Inferior parietal cortex (tissue), 1 donor: Measurements from ENCODE around the gene SNRNP48.

Experiments used
- DNase-seq: peaks from one replicate; pipeline ENCODE4 v3.0.0-alpha.2; 2016; ENCODE audit errors: extremely low spot score

The SNRNP48 gene

GRCh38 chr6:7593229-7593628 lies 3.2 kb downstream of the SNRNP48 start:
- no peak for DNase-seq

DNA sequence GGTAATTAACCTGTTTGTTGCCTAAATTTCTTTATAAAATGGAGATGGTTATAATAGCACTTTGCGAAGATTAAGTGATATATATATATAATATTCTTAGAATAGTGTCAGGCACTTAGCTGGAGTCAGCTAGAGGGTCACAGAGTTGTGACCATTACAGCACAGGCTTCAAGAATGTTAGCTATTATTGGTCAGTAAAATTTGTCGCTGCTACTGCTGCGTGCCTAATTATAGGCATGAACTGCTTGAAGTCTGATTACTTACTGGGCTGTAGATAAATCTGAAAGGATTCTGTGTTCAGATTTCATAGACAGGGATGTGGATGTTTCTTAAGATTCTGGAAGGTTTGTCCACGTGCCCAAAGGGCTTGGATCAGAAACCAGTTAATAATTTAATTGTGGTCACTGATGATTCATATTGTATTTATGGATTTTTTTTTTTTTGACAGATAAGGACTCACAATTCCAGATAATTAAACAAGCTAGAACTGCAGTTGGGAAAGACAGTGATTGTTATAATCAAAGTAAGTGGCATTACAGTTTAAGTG lies 4.7 kb downstream of the SNRNP48 start:
- no peak for DNase-seq

DNA sequence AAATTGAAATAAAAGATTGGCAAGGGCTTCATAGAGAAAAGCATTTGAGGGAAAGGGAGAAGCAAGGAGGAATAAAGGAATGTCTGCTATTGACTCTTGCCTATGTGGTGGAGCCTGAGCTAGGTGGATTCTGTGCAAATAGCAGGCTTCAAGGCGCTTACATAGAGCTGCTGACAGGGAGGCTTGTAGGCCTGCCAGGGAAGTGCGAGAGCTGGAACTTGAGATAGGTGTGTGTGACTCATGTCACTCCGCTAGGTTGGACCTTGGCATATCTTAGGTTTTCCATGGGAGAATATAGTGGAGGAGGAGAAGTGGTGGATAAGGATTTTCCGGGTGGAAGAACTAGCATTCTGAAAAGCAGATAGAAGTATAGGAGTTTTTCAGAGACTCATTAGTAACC lies 14.0 kb downstream of the SNRNP48 start:
- no peak for DNase-seq

- DNase-seq: no peak
Observed at GRCh38 chr6:7604506-7604905, 14.5 kb downstream of the SNRNP48 start.

- peak; percentile 81 for DNase-seq
Observed at GRCh38 chr6:7615611-7616383, 25.8 kb downstream of the SNRNP48 start.

DNA sequence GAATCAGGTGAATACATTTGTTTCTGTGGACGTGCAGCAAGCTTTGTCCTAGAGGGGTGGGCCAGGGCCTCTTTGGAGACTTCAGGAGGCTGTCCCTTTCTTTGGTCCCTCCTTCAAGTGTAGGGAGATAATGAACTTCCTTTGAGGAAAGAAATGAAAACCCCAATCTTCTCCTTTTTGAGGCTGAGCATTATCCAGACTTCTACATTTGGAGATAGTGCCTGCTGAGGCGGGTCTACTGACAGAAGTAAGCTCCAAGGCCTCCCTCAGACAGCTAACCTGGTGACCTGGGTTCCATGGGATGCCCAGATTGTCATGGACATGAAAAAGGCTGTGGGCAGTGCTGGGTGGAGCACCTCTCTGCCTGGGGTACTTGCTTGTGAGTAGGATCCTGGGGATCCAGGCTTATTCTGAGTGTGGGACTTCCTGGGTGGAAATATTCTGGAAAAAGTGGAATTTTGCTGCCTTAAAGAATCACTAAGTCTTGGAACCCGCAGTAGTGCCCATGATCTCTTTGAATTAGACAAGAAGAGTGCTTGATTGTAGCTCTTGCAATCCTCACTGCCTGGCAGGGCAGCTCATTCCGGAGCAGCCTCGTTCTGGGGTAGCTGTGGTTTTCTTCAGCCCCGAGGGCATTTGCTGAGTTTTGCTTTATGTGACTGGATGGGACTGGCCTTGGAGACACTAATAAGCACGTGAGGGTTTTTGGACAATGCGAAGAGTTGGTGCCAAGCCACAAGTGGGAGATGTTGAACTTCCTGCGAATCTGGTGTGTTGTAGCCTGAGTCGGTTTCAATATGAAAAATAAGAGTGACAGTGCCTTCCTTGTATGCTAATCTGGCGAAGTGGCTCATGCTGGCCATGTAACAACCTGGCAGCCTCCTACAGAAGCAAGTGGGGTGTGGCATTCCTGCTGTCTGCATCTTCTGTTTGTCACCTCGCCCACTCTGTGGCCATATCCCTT lies 28.1 kb downstream of the SNRNP48 start:
- DNase-seq: no peak

DNA sequence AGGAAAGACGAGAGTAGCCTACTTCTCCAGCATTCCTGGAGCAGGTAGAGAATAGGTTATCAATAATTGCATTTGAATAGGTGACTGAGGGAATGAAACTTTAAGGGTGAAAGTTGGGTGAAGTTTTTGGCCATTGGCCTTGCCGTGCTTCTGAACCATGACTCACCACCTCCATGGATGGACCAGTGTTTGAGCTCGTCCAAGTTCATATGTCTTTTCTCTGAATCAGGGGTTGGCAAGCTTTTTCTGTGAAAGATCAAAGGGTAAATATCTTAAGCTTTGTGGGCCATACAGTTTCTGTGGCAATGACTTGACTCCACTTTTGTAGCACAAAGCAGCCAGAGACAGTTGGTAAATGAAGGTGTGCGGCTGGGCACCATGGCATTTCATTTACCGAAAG lies 31.8 kb downstream of the SNRNP48 start:
- DNase-seq: no peak

DNA sequence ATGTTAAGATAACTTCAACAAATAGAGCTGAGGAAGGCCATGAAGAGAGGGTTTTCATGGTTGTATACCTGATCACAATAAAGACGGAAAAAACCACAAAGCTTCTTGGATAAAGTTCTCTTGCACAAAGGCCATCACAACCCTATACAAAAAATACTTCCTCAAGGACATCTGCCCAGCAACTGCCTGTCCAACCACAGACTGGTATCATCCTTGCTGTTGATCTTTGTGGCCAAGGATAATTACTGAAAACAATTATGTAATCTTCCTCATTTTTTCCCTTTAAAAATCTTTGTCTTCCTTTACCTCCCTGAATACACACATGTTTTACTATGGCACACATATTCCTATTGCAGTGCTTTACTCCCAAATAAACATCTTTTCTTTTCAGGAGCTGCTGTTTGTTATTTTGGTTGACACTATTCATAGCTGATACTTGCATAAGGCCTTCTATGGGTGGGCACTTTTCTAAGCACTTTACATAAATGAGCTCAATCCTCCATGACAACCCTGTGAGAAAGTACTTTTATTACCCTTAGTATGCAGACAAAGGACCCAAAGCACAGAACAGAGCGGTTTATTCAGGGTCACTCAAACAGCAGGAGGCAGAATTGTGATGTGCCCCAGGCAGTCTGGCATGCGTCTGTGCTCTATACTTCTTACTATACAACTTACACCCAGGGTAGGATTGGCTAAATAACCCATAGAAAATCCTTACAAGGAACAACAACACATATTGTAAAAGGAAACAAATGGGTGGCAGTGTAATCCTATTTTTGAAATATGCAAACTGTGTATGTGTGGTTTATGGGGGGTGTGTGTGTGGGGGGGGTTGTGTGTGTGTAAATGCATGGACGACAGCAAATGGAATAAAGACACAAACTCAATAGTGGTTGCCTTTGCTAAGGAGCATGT lies 35.1 kb downstream of the SNRNP48 start:
- DNase-seq: no peak

DNA sequence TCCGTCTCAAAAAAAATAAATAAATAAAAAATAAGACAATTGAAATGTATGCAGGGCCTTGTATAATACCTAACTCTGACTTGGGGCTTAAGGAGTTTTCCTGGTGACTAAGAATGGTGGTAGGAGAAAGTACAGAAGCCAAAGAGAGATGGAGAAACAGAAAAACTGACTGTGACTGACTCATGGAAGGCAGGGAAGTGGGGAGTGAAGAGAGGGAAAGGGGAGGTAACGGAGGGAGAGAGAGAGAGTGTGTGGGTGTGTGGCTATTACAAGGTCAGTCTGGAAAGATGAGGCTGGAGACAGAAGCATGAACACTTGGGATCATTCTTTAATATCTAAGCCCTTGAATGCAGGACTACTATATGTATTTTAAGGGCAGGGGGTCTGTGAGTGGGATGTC lies 38.5 kb downstream of the SNRNP48 start:
- no peak for DNase-seq

GRCh38 chr6:7628909-7629308 lies 38.9 kb downstream of the SNRNP48 start:
- no peak for DNase-seq

- no peak for DNase-seq
Observed at GRCh38 chr6:7629321-7629720, 39.3 kb downstream of the SNRNP48 start.

DNA sequence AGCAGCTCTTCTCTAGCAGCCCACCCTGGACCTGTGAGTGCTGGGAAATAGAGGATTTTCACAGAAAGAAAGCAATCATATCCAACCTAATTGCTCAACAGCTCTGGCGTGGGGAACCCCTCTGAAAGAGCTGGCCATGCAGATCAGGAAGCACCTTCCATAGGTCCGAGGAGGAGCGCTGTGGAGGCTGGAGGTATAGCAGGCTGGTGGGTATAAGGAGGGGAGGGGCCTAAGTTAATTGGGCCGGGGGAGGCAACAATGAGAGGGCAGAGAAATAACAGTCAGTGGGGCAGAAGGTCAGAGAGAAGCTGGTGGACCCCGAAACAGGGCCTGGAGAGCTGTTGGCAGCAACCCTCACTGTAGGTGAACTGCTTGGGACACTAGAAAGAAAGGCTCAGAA lies 40.8 kb downstream of the SNRNP48 start:
- no peak for DNase-seq

- DNase-seq: no peak
Observed at GRCh38 chr6:7631466-7631865, 41.5 kb downstream of the SNRNP48 start.

GRCh38 chr6:7632501-7633290 lies 42.7 kb downstream of the SNRNP48 start:
- no peak for DNase-seq

GRCh38 chr6:7633361-7633760 lies 43.4 kb downstream of the SNRNP48 start:
- no peak for DNase-seq

DNA sequence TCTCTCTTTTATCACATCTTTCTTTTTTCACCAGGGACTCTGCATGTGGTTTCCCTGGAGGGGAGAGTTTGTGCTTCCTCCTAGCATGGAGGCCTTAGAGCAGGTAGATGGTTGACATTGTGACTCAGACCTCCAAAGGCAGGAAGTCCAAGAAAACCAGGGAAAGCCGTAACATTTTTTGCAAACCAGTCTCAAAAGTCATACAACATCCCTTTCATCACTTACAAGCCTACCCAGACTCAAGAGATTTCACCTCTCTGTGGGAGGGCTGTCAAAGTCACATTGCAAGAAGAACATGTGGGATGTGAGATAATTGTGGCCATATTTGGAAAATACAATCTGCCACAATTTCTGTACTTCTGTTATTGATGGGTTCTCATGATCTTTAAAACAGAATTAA lies 46.2 kb downstream of the SNRNP48 start:
- DNase-seq: no peak

- DNase-seq: no peak
Observed at GRCh38 chr6:7637533-7637932, 47.5 kb downstream of the SNRNP48 start.

DNA sequence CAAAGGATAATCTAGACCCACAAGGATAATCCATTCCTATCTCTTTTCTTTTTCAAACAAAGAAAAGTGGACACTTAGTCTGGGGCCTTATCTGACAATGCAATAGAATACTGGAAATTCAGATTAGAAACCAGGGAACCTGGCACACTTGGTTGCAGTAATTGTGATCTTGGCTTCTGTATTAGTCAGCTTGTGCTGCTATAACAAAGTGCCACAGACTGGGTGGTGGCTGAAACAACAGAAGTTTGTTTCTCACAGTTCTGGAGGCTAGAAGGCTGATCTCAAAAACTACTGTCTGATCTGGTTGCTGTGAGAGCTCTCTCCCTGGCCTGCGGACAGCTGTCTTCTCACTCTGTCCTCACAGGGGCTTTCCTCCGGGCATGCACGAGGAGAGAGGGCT lies 49.4 kb downstream of the SNRNP48 start:
- no peak for DNase-seq

GRCh38 chr6:7640016-7640415 lies 50.0 kb downstream of the SNRNP48 start:
- DNase-seq: no peak
